Aorta (tissue), 5 donors: ENCODE measurements around the gene OLA1. TPM values are rescaled to one million over a fixed set of nuclear protein-coding genes. Genes with fewer than 3 reads are reported as not detected.

ENCODE experiments used
- ATAC-seq: fragments of 200-7000 bp; cut with Tn5 transposase; one replicate; pipeline ENCODE4 v1.9.1; 2022; ENCODE audit warnings: moderate library complexity; ENCODE audit not compliant: low FRiP score
- DNase-seq, 2 donors: peaks; one replicate each; pipeline ENCODE4 v3.0.0-alpha.2; 2020
- H3K27ac ChIP-seq, 2 donors: one replicate each; pipeline ENCODE4 v1.5.1; 2013; ENCODE audit warnings: low read length in 2 of 2, mild to moderate bottlenecking in 2 of 2, moderate library complexity in 2 of 2, control low read depth in 1 of 2, inconsistent platforms in 1 of 2, low read depth in 1 of 2
- H3K27me3 ChIP-seq, 2 donors: one replicate each; pipeline ENCODE4 v1.6.1; 2013; ENCODE audit warnings: control low read depth in 1 of 2, low read length in 1 of 2, mild to moderate bottlenecking in 1 of 2, moderate library complexity in 1 of 2; ENCODE audit not compliant: insufficient read depth in 2 of 2, control insufficient read depth in 1 of 2
- H3K36me3 ChIP-seq, 2 donors: one replicate each; pipeline ENCODE4 v1.6.1; 2013; ENCODE audit warnings: control low read depth in 1 of 2, low read length in 1 of 2, mild to moderate bottlenecking in 1 of 2; ENCODE audit not compliant: insufficient read depth in 2 of 2, control insufficient read depth in 1 of 2
- H3K4me1 ChIP-seq, 2 donors: one replicate each; pipeline ENCODE4 v1.6.1; 2013; ENCODE audit warnings: low read length in 2 of 2, control low read depth in 1 of 2, mild to moderate bottlenecking in 1 of 2, moderate library complexity in 1 of 2; ENCODE audit not compliant: insufficient read depth in 2 of 2, control insufficient read depth in 1 of 2
- H3K4me3 ChIP-seq, 2 donors: one replicate each; pipeline ENCODE4 v1.5.1; 2013; ENCODE audit warnings: low read length in 2 of 2, control low read depth in 1 of 2, mild to moderate bottlenecking in 1 of 2
- H3K9me3 ChIP-seq: one replicate; pipeline ENCODE4 v1.6.1; 2013; ENCODE audit warnings: mild to moderate bottlenecking, low read length; ENCODE audit not compliant: control insufficient read depth
- WGBS, 2 donors: extraction: QIAGEN DNeasy Blood & Tissue Kit; methylation state at CpG; one replicate each; pipeline ENCODE4 v1.1.7; 2013; 5-methylcytosine and 5-hydroxymethylcytosine counted together
- intact Hi-C, 2 donors: fragments of 100-400 bp; cut with DNase I; formaldehyde crosslinking; loops; one replicate each; pipeline versions ENCODE4 v1.14.2 to v1.15.0; 2022
- polyA plus RNA-seq, 2 donors: library from polyadenylated mRNA; stranded (reverse); fragments of 200-250 nt; gene quantifications; one replicate each; pipeline ENCODE4 v1.2.3, GENCODE V29; 2013
- total RNA-seq, 2 donors: library from RNA; stranded (reverse); fragmentation: NEBNext Ultra II Directional; extraction: Animal tissue kit (Norgen Biotek cat#: 25700); gene quantifications; one replicate each; pipeline ENCODE4 v1.2.1, GENCODE V29; 2021
- donor health status: healthy with polysubstance abuse.
- donor health status: Bipolar disorder and iron deficiency.
- donor health status: DM: no; HTN: no; CAD: no.
- donor health status: DM: no; HTN: no; CAD: no.
- donor health status: DM: yes; HTN: yes; CAD: no.

Gene OLA1
- total and polyA plus RNA-seq, 4 donors, result 45.2 to 64.0 (median 54.3) TPM

GRCh38 chr2:174076975-174077374, 171.4 kb downstream of the OLA1 start:
- no peak overlapping the region for H3K4me3 ChIP-seq
- H3K27me3 ChIP-seq, result no peaks in the 10 kb centered on the region
- no peaks in the 10 kb centered on the region for H3K4me1 ChIP-seq
- peaks cover 0 to 4% of the 10 kb centered on the region in 2 donors for H3K36me3 ChIP-seq
- H3K27ac ChIP-seq, result no peak overlapping the region
- no peak for ATAC-seq
- intact Hi-C loops, result no loop called here
- no peak for DNase-seq
- H3K9me3 ChIP-seq, result no peaks in the 10 kb centered on the region
- 76 to 83% methylated on average over 1 of the region's 1 CpG for WGBS, 2 donors

DNA sequence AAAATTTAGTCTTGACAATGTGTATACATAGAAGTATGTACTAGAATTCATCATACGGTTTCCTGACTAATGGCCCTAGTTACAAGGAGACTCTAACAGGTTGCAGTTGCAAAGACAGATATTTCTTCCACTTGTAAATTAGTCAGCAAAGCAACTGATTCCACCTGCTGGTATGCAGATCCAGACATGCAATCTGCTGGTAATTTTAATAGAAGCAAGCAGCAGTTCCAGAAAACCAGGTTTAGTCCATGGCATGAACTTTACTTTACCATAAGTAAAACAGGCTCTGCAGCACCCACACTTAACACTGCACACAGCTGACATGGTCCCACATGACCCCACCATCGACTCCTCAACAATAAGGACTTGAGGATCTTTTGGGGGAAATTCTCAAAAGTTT, 172.3 kb downstream of the OLA1 start:
- no peak for DNase-seq
- Histone ChIP-seq H3K27me3 (no peaks in the 10 kb centered on the region), H3K36me3 (peaks cover 0 to 4% of the 10 kb centered on the region in 2 donors), H3K27ac (no peak overlapping the region), H3K4me3 (no peak overlapping the region), H3K4me1 (no peaks in the 10 kb centered on the region), H3K9me3 (no peaks in the 10 kb centered on the region)
- 76 to 79% methylated on average over 2 of the region's 2 CpGs for WGBS, 2 donors
- intact Hi-C loops, result no loop called here
- ATAC-seq, result no peak

DNA sequence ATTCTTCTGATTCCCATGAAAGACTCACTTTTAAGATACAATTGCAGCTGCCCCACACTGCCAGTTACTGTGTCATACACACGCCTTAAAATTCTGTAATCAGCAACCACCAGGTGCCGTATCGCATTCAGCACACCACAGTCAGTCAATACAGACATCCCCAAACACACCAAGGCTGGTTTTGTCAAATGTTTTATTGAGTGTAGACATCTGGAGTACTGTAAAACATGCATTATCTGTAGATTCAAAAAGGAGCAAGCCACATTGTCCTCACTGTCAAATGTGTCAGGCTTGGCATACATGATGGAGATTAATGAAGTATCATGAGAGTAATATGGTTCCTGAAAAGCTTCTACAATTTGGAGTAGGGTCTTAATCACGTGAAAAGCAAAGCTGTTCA, 173.5 kb downstream of the OLA1 start:
- Histone ChIP-seq H3K9me3 (no peaks in the 10 kb centered on the region), H3K36me3 (peaks cover 0 to 4% of the 10 kb centered on the region in 2 donors), H3K4me1 (no peaks in the 10 kb centered on the region), H3K27me3 (no peaks in the 10 kb centered on the region), H3K27ac (no peak overlapping the region), H3K4me3 (no peak overlapping the region)
- DNase-seq (no peak), ATAC-seq (no peak)
- intact Hi-C loops, result no loop called here
- 95 to 97% methylated on average over 4 of the region's 4 CpGs for WGBS, 2 donors

DNA sequence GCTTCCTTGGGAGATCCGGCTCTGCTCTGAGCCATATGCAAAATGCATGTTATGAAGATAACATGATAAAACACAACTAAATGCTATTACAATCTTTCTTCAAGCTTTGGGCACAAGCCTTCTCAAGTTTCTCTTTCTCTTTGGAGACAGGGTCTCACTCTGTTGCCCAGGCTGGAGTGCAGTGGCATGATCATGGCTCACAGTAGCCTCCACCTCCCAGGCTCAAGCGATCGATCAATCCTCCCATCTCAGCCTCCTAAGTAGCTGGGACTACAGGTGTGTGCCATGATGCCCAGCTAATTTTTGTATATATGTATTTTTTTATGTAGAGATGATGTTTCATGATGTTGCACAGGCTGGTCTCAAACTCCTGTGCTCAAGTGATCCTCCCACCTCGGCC, 175.5 kb downstream of the OLA1 start:
- Histone ChIP-seq H3K27me3 (no peaks in the 10 kb centered on the region), H3K4me3 (no peak overlapping the region), H3K36me3 (peaks cover 0 to 4% of the 10 kb centered on the region in 2 donors), H3K9me3 (no peaks in the 10 kb centered on the region), H3K27ac (no peak overlapping the region), H3K4me1 (no peaks in the 10 kb centered on the region)
- no peak for DNase-seq
- 98 to 99% methylated on average over 4 of the region's 4 CpGs for WGBS, 2 donors
- ATAC-seq, result no peak
- intact Hi-C loops, result no loop called here

GRCh38 chr2:174072069-174072468, 176.3 kb downstream of the OLA1 start:
- Histone ChIP-seq H3K9me3 (no peaks in the 10 kb centered on the region), H3K27me3 (no peaks in the 10 kb centered on the region), H3K27ac (no peak overlapping the region), H3K4me3 (no peak overlapping the region), H3K36me3 (peaks cover 0 to 4% of the 10 kb centered on the region in 2 donors), H3K4me1 (no peaks in the 10 kb centered on the region)
- DNase-seq (no peak), ATAC-seq (no peak)
- intact Hi-C loops, result no loop called here
- 85 to 86% methylated on average over 4 of the region's 4 CpGs for WGBS, 2 donors

DNA sequence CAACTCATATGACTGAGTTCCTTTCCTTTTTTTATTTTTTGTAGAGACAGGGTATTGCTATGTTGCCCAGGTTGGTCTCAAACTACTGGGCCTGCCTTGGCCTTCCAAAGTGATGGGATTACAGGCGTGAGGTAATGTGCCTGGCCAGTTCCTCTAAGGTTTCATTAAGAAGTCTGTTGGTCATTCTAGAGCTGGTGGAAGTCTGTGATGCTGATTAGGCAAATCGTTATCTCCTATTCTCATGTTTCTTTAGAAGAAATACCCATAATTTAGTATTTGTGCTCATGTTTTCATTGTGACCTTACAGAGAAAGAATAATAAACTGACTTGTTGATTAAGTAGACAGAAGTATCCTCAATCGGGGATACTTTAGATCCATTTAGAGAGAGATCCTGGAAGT, 177.0 kb downstream of the OLA1 start:
- no peaks in the 10 kb centered on the region for H3K9me3 ChIP-seq
- no peaks in the 10 kb centered on the region for H3K4me1 ChIP-seq
- DNase-seq (no peak), ATAC-seq (no peak)
- H3K27me3 ChIP-seq, result no peaks in the 10 kb centered on the region
- H3K4me3 ChIP-seq, result no peak overlapping the region
- no peak overlapping the region for H3K27ac ChIP-seq
- 95% methylated on average over 3 of the region's 3 CpGs for WGBS, 2 donors
- intact Hi-C loops, result no loop called here
- peaks cover 0 to 4% of the 10 kb centered on the region in 2 donors for H3K36me3 ChIP-seq

DNA sequence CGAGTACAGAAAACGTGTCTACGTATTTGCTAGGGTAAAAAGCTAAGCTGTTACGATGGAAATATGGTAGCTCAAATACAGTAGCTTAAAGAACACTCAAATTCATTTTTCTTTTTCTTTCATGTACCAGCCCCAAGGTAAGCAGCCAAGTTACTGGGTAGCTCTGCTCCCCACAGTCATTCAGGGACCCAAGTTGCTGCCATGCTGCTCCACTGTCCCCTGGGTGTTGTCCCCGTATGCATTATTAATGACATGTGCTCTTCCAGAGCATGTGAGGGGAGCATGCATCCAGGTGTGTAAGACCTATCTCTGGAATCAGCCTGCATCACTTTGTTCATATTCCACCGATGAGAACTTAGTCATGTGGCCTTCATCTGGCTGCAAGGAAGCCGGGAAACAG, 178.1 kb downstream of the OLA1 start:
- H3K27me3 ChIP-seq, result no peaks in the 10 kb centered on the region
- H3K36me3 ChIP-seq, result peaks cover 0 to 4% of the 10 kb centered on the region in 2 donors
- no peak overlapping the region for H3K4me3 ChIP-seq
- DNase-seq (no peak), ATAC-seq (no peak)
- no peaks in the 10 kb centered on the region for H3K9me3 ChIP-seq
- no peak overlapping the region for H3K27ac ChIP-seq
- 94 to 97% methylated on average over 7 of the region's 7 CpGs for WGBS, 2 donors
- intact Hi-C loops, result no loop called here
- H3K4me1 ChIP-seq, result no peaks in the 10 kb centered on the region

- no peaks in the 10 kb centered on the region for H3K4me1 ChIP-seq
- 71 to 74% methylated on average over 2 of the region's 2 CpGs for WGBS, 2 donors
- DNase-seq, result no peak
- H3K36me3 ChIP-seq, result no peaks in the 10 kb centered on the region
- H3K27ac ChIP-seq, result no peak overlapping the region
- ATAC-seq, result no peak
- no peaks in the 10 kb centered on the region for H3K9me3 ChIP-seq
- no peaks in the 10 kb centered on the region for H3K27me3 ChIP-seq
- intact Hi-C loops, result no loop called here
- no peak overlapping the region for H3K4me3 ChIP-seq
Measured at GRCh38 chr2:174067815-174068214, 180.5 kb downstream of the OLA1 start.

DNA sequence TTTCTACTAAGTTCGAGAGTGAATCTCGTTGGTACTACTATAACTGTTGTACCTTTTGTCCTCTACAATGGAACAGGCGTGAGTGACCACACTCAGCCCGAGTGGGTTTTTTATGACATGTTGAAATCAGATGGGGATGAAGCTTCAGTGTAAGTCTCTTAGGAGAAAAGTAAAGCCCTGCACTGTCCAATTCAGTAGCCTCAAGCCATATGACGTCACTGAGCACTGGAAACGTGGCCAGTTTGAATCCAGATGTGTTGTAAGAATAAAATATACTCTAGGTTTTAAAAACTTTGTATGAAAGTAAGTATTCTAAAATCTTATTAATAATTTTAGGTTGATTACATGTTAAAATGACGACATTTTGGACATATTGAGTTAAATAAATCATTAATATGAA, 181.5 kb downstream of the OLA1 start:
- 75 to 76% methylated on average over 7 of the region's 7 CpGs for WGBS, 2 donors
- no peak for ATAC-seq
- intact Hi-C loops, result no loop called here

More for the DNA sequence above, 181.5 kb downstream of the OLA1 start:
- no peak for DNase-seq
- no peak overlapping the region for H3K4me3 ChIP-seq
- H3K9me3 ChIP-seq, result no peaks in the 10 kb centered on the region
- H3K27me3 ChIP-seq, result no peaks in the 10 kb centered on the region
- no peaks in the 10 kb centered on the region for H3K4me1 ChIP-seq
- no peaks in the 10 kb centered on the region for H3K36me3 ChIP-seq
- no peak overlapping the region for H3K27ac ChIP-seq
